IMR-90 (cell line): Measurements from ENCODE around the gene PLEK.
A peak's percentile ranks its signal among the peaks of the same experiment; 100 is the strongest.

ENCODE experiments used
- CEBPB ChIP-seq: IDR thresholded peaks from 2 replicates; pipeline ENCODE4 v1.6.1; 2012; ENCODE audit warnings: low read depth, low read length, improper control_type of control experiment
- CHD1 ChIP-seq: IDR thresholded peaks from 2 replicates; pipeline ENCODE4 v1.6.1; 2012; ENCODE audit warnings: low read depth, low read length, improper control_type of control experiment
- CTCF ChIP-seq: conservative IDR thresholded peaks from 2 replicates; pipeline ENCODE4 v1.5.1; 2012; ENCODE audit warnings: mild to moderate bottlenecking, low read depth, low read length, improper control_type of control experiment
- ELK1 ChIP-seq: fragments of 150-350 bp; IDR thresholded peaks from 2 replicates; pipeline ENCODE4 v1.6.1; 2016; ENCODE audit warnings: low read depth, mild to moderate bottlenecking, low read length, moderate library complexity, borderline replicate concordance
- FOS ChIP-seq: fragments of 150-350 bp; IDR thresholded peaks from 2 replicates; pipeline ENCODE4 v1.6.1; 2016; ENCODE audit warnings: low read depth, low read length
- MAZ ChIP-seq: IDR thresholded peaks from 2 replicates; pipeline ENCODE4 v1.6.1; 2012; ENCODE audit warnings: low read depth, mild to moderate bottlenecking, low read length, improper control_type of control experiment, moderate library complexity, borderline replicate concordance
- POLR2A ChIP-seq: IDR thresholded peaks from 2 replicates; pipeline ENCODE4 v1.6.1; 2012; ENCODE audit warnings: mild to moderate bottlenecking, low read depth, low read length
- RAD21 ChIP-seq: IDR thresholded peaks from 2 replicates; pipeline ENCODE4 v1.6.1; 2012; ENCODE audit warnings: low read length, improper control_type of control experiment
- RFX5 ChIP-seq: IDR thresholded peaks from 2 replicates; pipeline ENCODE4 v1.8.0; 2012; ENCODE audit warnings: low read depth, mild to moderate bottlenecking, low read length, moderate library complexity
- USF2 ChIP-seq: fragments of 150-350 bp; IDR thresholded peaks from 2 replicates; pipeline ENCODE4 v1.6.1; 2017; ENCODE audit warnings: mild to moderate bottlenecking, antibody characterized with exemption, low read length, low read depth

GRCh38 chr2:68391099-68391498 lies 26.0 kb downstream of the PLEK start:
- TF ChIP-seq POLR2A = no peak
- TF ChIP-seq CTCF = no peak
- 0 out of 2 replicates have a peak, but pooled peaks have one; percentile 16 for TF ChIP-seq CEBPB
- TF ChIP-seq RFX5 = no peak
- no peak for TF ChIP-seq CHD1
- TF ChIP-seq RAD21 = no peak
- TF ChIP-seq FOS = no peak
- no peak for TF ChIP-seq USF2
- TF ChIP-seq ELK1 = no peak
- no peak for TF ChIP-seq MAZ
